NCI-H774 (cell line): ENCODE measurements around the gene GMDS.
A peak's percentile ranks its signal among the peaks of the same experiment; 100 is the strongest.

Experiments used
- DNase-seq: peaks from one replicate; lab custom pipeline; 2025; lab: John Stamatoyannopoulos, UW

The GMDS gene

GRCh38 chr6:1612974-1613306 is 632.5 kb downstream of the GMDS start:
- no peak for DNase-seq

DNA sequence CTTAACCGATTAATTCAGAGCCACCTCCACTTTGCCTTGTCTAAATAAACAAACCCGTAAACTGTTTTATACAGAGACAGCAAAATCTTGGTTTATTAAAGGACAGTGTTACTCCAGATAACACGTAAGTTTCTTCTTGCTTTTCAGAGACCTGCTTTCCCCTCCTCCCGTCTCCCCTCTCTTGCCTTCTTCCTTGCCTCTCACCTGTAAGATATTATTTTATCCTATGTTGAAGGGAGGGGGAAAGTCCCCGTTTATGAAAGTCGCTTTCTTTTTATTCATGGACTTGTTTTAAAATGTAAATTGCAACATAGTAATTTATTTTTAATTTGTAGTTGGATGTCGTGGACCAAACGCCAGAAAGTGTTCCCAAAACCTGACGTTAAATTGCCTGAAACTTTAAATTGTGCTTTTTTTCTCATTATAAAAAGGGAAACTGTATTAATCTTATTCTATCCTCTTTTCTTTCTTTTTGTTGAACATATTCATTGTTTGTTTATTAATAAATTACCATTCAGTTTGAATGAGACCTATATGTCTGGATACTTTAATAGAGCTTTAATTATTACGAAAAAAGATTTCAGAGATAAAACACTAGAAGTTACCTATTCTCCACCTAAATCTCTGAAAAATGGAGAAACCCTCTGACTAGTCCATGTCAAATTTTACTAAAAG is 633.0 kb downstream of the GMDS start:
- DNase-seq = no peak

DNA sequence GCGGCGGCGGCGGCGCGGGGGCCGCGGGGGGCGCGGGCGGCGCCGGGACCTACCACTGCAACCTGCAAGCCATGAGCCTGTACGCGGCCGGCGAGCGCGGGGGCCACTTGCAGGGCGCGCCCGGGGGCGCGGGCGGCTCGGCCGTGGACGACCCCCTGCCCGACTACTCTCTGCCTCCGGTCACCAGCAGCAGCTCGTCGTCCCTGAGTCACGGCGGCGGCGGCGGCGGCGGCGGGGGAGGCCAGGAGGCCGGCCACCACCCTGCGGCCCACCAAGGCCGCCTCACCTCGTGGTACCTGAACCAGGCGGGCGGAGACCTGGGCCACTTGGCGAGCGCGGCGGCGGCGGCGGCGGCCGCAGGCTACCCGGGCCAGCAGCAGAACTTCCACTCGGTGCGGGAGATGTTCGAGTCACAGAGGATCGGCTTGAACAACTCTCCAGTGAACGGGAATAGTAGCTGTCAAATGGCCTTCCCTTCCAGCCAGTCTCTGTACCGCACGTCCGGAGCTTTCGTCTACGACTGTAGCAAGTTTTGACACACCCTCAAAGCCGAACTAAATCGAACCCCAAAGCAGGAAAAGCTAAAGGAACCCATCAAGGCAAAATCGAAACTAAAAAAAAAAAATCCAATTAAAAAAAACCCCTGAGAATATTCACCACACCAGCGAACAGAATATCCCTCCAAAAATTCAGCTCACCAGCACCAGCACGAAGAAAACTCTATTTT is 633.7 kb downstream of the GMDS start:
- DNase-seq = no peak

GRCh38 chr6:1611322-1611571 is 634.2 kb downstream of the GMDS start:
- DNase-seq = no peak

GRCh38 chr6:1610497-1611321 is 634.7 kb downstream of the GMDS start:
- DNase-seq = peak; percentile 18

DNA sequence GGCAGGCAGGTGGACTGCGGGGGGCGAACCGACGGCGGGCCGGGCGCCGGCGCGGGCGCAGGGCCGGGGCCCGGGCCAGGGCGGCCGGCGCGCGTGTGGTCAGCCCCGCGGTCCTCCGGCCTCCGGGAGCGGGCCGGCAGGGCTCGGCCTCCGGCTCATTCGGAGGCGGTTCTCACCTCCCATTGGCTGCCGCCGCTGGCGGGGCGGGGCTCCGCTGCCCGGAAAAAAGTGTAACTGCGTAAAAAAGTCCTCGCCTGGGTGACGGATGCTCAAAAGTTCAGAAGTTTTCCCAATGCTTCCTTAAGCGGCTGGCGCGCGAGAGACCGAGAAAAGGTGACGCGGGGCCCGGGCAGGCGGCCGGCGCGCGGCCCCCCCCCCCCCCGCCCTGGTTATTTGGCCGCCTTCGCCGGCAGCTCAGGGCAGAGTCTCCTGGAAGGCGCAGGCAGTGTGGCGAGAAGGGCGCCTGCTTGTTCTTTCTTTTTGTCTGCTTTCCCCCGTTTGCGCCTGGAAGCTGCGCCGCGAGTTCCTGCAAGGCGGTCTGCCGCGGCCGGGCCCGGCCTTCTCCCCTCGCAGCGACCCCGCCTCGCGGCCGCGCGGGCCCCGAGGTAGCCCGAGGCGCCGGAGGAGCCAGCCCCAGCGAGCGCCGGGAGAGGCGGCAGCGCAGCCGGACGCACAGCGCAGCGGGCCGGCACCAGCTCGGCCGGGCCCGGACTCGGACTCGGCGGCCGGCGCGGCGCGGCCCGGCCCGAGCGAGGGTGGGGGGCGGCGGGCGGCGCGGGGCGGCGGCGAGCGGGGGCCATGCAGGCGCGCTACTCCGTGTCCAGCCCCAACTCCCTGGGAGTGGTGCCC is 635.5 kb downstream of the GMDS start, which contains the start of gene FOXC1:
Gene FOXC1, plus strand, starts transcription at position 268 of the 849 bp plus-strand sequence. Its CDS starts 531 bp downstream, at position 799.
- DNase-seq = peak; percentile 73

GRCh38 chr6:1609041-1609647 is 636.3 kb downstream of the GMDS start:
- DNase-seq = peak; percentile 67

GRCh38 chr6:1608222-1609040 is 637.0 kb downstream of the GMDS start:
- no peak for DNase-seq

GRCh38 chr6:1607516-1608221 is 637.7 kb downstream of the GMDS start:
- peak; percentile 12 for DNase-seq

- DNase-seq = no peak
These were observed 638.5 kb downstream of the GMDS start for GRCh38 chr6:1606780-1607515.

- no peak for DNase-seq
These were observed 639.3 kb downstream of the GMDS start for GRCh38 chr6:1605893-1606779.

GRCh38 chr6:1605004-1605892 is 640.2 kb downstream of the GMDS start:
- no peak for DNase-seq

GRCh38 chr6:1604158-1605003 is 641.0 kb downstream of the GMDS start:
- DNase-seq = peak; percentile 63

- no peak for DNase-seq
These were observed 641.7 kb downstream of the GMDS start for GRCh38 chr6:1603708-1604107.

DNA sequence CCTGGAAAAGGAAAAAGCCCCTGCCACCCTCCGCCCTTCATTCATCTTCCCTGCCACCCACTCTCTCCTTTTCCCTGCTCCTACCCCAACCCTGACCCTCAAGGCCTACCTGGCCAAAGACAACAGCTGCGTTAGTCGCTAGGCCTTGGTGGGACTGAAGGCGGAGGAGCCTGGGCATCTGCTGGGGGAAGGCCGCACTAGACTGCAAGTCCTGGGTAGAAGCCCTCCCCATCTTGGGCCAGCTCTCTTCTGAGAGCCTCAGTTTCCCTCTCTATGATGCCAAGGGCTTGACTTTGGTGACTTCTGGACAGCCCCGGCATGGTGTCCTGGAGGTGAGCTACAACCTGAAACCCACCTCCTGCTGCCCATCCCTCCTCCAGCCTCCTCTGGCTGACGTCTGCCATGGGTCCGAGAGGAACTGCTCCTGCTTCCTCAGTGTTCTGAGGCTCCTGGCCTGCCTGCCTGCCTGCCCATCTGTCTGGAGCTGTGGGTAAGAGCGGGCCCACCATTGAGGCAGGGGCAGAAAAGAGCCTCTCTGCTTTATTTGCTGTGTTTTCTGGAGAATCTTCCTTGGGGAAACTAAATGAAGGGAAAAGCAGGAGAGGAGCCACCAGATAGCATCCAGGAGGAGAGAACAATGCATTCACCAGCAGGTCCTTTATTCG is 643.2 kb downstream of the GMDS start:
- no peak for DNase-seq
